ENCODE results near the gene BLM.

The BLM gene

DNA sequence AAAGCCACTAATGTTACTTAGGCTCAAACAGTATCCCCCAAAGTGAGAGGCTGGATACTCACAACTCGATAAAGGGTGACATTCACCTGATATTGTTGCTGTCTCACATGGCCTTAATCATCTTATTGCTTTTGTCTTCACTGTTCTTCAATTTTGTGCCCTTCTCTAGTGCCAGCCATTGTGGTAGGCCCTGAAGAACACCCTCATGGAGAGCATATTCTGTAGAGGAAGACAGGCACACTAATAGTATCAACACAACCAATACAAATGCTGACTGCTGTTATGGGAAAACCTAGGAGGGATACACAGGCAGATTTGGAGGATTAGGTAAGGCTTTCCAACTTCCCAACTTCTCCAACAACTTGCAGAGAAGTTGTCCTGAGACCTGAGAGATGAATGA, 4.1 kb upstream of the BLM start:
- H3K9me3 ChIP-seq (ENCODE audit: severe bottlenecking) = no peaks in the 10 kb centered on the region
- peaks cover 3% of the 10 kb centered on the region for H3K36me3 ChIP-seq
- no peak for DNase-seq
- no peak overlapping the region for H3K4me3 ChIP-seq (ENCODE audit: low read depth, low read length)
- TF ChIP-seq CTCF (IDR thresholded peaks at IDR 0.05; ENCODE audit: low read depth, low read length) = no peak
- H3K27ac ChIP-seq = no peak overlapping the region
- no peaks in the 10 kb centered on the region for H3K27me3 ChIP-seq (ENCODE audit: insufficient read depth, low read depth, severe bottlenecking)

- Histone ChIP-seq H3K27me3 (ENCODE audit: insufficient read depth, low read depth, severe bottlenecking) (no peaks in the 10 kb centered on the region), H3K36me3 (peaks cover 11% of the 10 kb centered on the region), H3K9me3 (ENCODE audit: severe bottlenecking) (no peaks in the 10 kb centered on the region), H3K4me3 (ENCODE audit: low read depth, low read length) (peak overlapping the region; percentile 94), H3K27ac (peak overlapping the region; percentile 92)
- DNase-seq = no peak
- TF ChIP-seq CTCF (IDR thresholded peaks at IDR 0.05; ENCODE audit: low read depth, low read length) = no peak
Observed at GRCh38 chr15:90716317-90716975, 700 bp upstream of the BLM start.

DNA sequence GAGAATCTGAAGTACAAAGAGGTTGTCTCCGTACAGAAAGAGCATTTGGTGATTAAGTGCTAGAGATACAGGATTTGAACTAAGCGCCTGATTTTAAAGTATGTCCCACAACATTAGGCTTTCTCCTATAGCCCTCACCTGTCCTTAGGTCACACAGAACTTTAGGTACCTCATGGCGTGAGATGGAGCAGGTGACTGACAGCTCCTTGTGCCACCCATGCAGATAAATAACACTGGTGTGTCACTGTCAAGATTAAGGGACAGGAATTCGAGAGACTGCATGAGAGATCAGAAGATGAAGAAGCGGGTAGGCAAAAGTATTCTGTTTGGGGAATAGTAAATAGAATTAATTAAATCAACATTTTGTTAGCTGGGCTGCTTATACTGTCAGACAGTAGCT, 1.1 kb downstream of the BLM start:
- Histone ChIP-seq H3K36me3 (peaks cover 21% of the 10 kb centered on the region), H3K27me3 (ENCODE audit: insufficient read depth, low read depth, severe bottlenecking) (no peaks in the 10 kb centered on the region), H3K27ac (peak overlapping the region; percentile 92; the same call in 1 of the 2 replicates), H3K4me3 (ENCODE audit: low read depth, low read length) (peak overlapping the region; percentile 94), H3K9me3 (ENCODE audit: severe bottlenecking) (no peaks in the 10 kb centered on the region)
- TF ChIP-seq CTCF (IDR thresholded peaks at IDR 0.05; ENCODE audit: low read depth, low read length) = no peak
- DNase-seq = no peak

- DNase-seq = no peak
- Histone ChIP-seq H3K27me3 (ENCODE audit: insufficient read depth, low read depth, severe bottlenecking) (no peaks in the 10 kb centered on the region), H3K9me3 (ENCODE audit: severe bottlenecking) (no peaks in the 10 kb centered on the region), H3K27ac (no peak overlapping the region), H3K36me3 (peaks cover 31% of the 10 kb centered on the region), H3K4me3 (ENCODE audit: low read depth, low read length) (no peak overlapping the region)
- TF ChIP-seq CTCF (IDR thresholded peaks at IDR 0.05; ENCODE audit: low read depth, low read length) = no peak
Observed at GRCh38 chr15:90720131-90720530, 3.0 kb downstream of the BLM start.

- Histone ChIP-seq H3K4me3 (ENCODE audit: low read depth, low read length) (no peak overlapping the region), H3K36me3 (peaks cover 24% of the 10 kb centered on the region), H3K27me3 (ENCODE audit: insufficient read depth, low read depth, severe bottlenecking) (no peaks in the 10 kb centered on the region), H3K27ac (peak overlapping the region; percentile 20), H3K9me3 (ENCODE audit: severe bottlenecking) (no peaks in the 10 kb centered on the region)
- DNase-seq = no peak
- no peak for TF ChIP-seq CTCF (IDR thresholded peaks at IDR 0.05; ENCODE audit: low read depth, low read length)
Observed at GRCh38 chr15:90729261-90729660, 12.1 kb downstream of the BLM start.

GRCh38 chr15:90730290-90730689, 13.1 kb downstream of the BLM start:
- no peak for TF ChIP-seq CTCF (IDR thresholded peaks at IDR 0.05; ENCODE audit: low read depth, low read length)
- H3K36me3 ChIP-seq = peaks cover 21% of the 10 kb centered on the region

More at GRCh38 chr15:90730290-90730689, 13.1 kb downstream of the BLM start:
- Histone ChIP-seq H3K4me3 (ENCODE audit: low read depth, low read length) (no peak overlapping the region), H3K27me3 (ENCODE audit: insufficient read depth, low read depth, severe bottlenecking) (no peaks in the 10 kb centered on the region), H3K9me3 (ENCODE audit: severe bottlenecking) (no peaks in the 10 kb centered on the region), H3K27ac (no peak overlapping the region)
- no peak for DNase-seq
